ENCODE data around the gene SMURF1. TPM values are rescaled to one million over a fixed set of nuclear protein-coding genes. Genes with fewer than 3 reads are reported as not detected.

Gene SMURF1
- total and polyA plus RNA-seq, 2 of the 8 experiments (the other 6 are each of a cell fraction or from before 2014, with no cell fraction given) = 9.6 to 24.5 TPM

DNA sequence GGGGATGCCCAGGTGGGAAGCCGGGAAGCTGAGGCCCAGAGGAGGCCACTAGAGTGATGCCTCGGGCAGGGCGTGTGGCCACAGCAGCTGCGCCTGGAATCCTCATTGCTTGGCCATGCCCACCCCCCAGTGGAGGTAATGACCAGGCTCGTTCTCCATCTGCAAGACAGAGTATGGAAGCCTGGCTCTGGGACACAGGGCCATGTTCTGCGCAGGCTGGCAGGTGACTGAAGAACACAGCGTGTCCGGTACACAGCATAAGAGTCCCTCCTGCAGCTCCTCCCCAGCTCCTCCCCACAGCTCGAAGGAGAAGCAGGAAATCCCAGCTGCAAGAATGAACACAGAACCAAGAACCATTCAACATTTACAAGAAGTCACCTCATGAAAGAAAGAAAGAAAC lies 64.8 kb downstream of the SMURF1 start:
- Histone ChIP-seq H2AFZ (ENCODE audit: low read length) (no peak overlapping the region), H3K27ac (ENCODE audit: low read depth, low read length) (no peak overlapping the region), H4K5ac (ENCODE audit: insufficient read length, low read depth, low read length) (no peak overlapping the region), H3K36me3 (ENCODE audit: control insufficient read depth in 2 of 4, insufficient read depth in 4 of 4, low read length in 3 of 4) (no peaks in the 10 kb centered on the region; a peak in 1 of 8 replicates), H3K9ac (replicated peaks in 1 of 4; ENCODE audit: extremely low read depth in 1 of 4, low read depth in 3 of 4, low read length in 3 of 4) (no peak overlapping the region), H3K4me3 (ENCODE audit: extremely low read depth in 1 of 4, insufficient read depth in 2 of 4, low read depth in 3 of 4, low read length in 4 of 4) (no peak overlapping the region), H4K91ac (replicated peaks; ENCODE audit: insufficient read length, low read length) (no peak overlapping the region), H3K18ac (ENCODE audit: extremely low read depth, low read length) (no peak overlapping the region), H3K23me2 (ENCODE audit: low read depth, low read length) (no peaks in the 10 kb centered on the region), H3K4ac (replicated peaks; ENCODE audit: insufficient read length, low read depth, low read length) (no peak overlapping the region), H4K20me1 (replicated peaks in 1 of 2; ENCODE audit: control insufficient read depth in 1 of 2, insufficient read depth in 2 of 2, low read length in 2 of 2) (peaks cover 2 to 6% of the 10 kb centered on the region in 2 experiments), H3K4me1 (replicated peaks in 1 of 4; ENCODE audit: control insufficient read depth in 3 of 4, insufficient read depth in 4 of 4, low read length in 3 of 4) (peaks cover 0 to 7% (median 1%) of the 10 kb centered on the region in 4 experiments; a peak in 3 of 7 replicates), H3K27me3 (replicated peaks in 1 of 4; ENCODE audit: control insufficient read depth in 3 of 4, extremely low read depth in 1 of 4, insufficient read depth in 3 of 4, low read length in 3 of 4) (no peaks in the 10 kb centered on the region), H3K23ac (ENCODE audit: insufficient read length) (no peak overlapping the region), H4K8ac (ENCODE audit: extremely low read depth, insufficient read depth, low read length) (no peak overlapping the region), H3K4me2 (ENCODE audit: insufficient read depth in 1 of 2, low read depth in 2 of 2, low read length in 2 of 2) (no peak overlapping the region), H3K79me1 (ENCODE audit: low read depth, low read length) (peaks cover 7% of the 10 kb centered on the region; the same call in 1 of the 2 replicates), H2AK5ac (ENCODE audit: low read depth, low read length) (no peak overlapping the region), H3K79me2 (ENCODE audit: control insufficient read depth in 1 of 2, insufficient read depth in 2 of 2, low read length in 2 of 2) (peaks cover 0 to 60% of the 10 kb centered on the region in 2 experiments; a peak in 3 of 4 replicates), H3K14ac (ENCODE audit: insufficient read length) (no peak overlapping the region), H2BK12ac (ENCODE audit: low read depth, low read length) (no peak overlapping the region), H3K56ac (replicated peaks; ENCODE audit: insufficient read length, low read depth, low read length) (no peak overlapping the region), H2BK120ac (replicated peaks; ENCODE audit: low read depth, low read length) (no peak overlapping the region), H3K9me3 (ENCODE audit: insufficient read depth in 2 of 2, low read depth in 1 of 2, low read length in 1 of 2) (no peaks in the 10 kb centered on the region), H2BK5ac (ENCODE audit: low read depth, low read length) (no peak overlapping the region), H2BK20ac (ENCODE audit: low read length) (no peak overlapping the region), H2BK15ac (ENCODE audit: low read length) (no peak overlapping the region)
- ChIA-PET CTCF (ENCODE audit: partially characterized antibody) (interaction anchor here (0.7 to 1.5 kb wide), 3 partner anchors 10 to 42 kb away, joined by 3 to 4 read pairs (median 3); no protein-coding TSS in a partner anchor), POLR2A (ENCODE audit: partially characterized antibody) (interaction anchor here (1.1 kb wide), 1 partner anchor 34 kb away, joined by 3 read pairs; no protein-coding TSS in a partner anchor)
- 88% methylated on average over 9 of the region's 9 CpGs; no CpG with 5 or more reads in 1 of the 2 experiments for WGBS, 2 experiments (ENCODE audit: extremely low coverage in 1 of 2, insufficient coverage in 1 of 2, insufficient read length in 1 of 2, insufficient replicate concordance in 2 of 2, low coverage in 1 of 2, low lambda C conversion rate in 2 of 2, missing lambda C conversion rate in 1 of 2)
- DNase-seq (ENCODE audit: low read depth in 1 of 2, low spot score in 2 of 2) (no peak), FAIRE-seq (no peak)
- TF ChIP-seq SRF (IDR thresholded peaks at IDR 0.05; ENCODE audit: low read depth, low read length) (no peak), KDM4A (IDR thresholded peaks at IDR 0.05; ENCODE audit: low read depth, low read length, severe bottlenecking) (no peak), GABPA (IDR thresholded peaks at IDR 0.05; ENCODE audit: borderline replicate concordance, insufficient read depth, low read length) (no peak), JUN (IDR thresholded peaks at IDR 0.05; ENCODE audit: low read depth, low read length) (no peak), SIRT6 (IDR thresholded peaks at IDR 0.05; ENCODE audit: low read length) (no peak), TCF12 (IDR thresholded peaks at IDR 0.05; ENCODE audit: low read depth, low read length) (no peak), SIN3A (conservative IDR thresholded peaks at IDR 0.05 in 1 of 2, IDR thresholded peaks at IDR 0.05 in 1 of 2; ENCODE audit: low read depth in 1 of 2, low read length in 2 of 2) (no peak), POLR2AphosphoS5 (IDR thresholded peaks at IDR 0.05; ENCODE audit: low read depth, low read length) (no peak), EP300 (IDR thresholded peaks at IDR 0.05; ENCODE audit: borderline replicate concordance in 1 of 2, low read depth in 2 of 2, low read length in 2 of 2) (no peak), SUZ12 (IDR thresholded peaks at IDR 0.05; ENCODE audit: low read length) (no peak), JUND (IDR thresholded peaks at IDR 0.05; ENCODE audit: low read length) (no peak), SP1 (IDR thresholded peaks at IDR 0.05; ENCODE audit: low read depth, low read length) (no peak), RFX5 (IDR thresholded peaks at IDR 0.05; ENCODE audit: borderline replicate concordance, low read depth, low read length) (no peak), ASH2L (IDR thresholded peaks at IDR 0.05; ENCODE audit: low read length) (no peak), CREB1 (IDR thresholded peaks at IDR 0.05) (no peak)

All from H1 (cell line).